PC-3 (cell line): ENCODE data around the gene UNC119B. TPM values are rescaled to one million over a fixed set of nuclear protein-coding genes. Genes with fewer than 3 reads are reported as not detected.

ENCODE experiments used
- ATAC-seq: fragments of 200-7000 bp; cut with Tn5 transposase; 2 replicates; pipeline ENCODE4 v1.9.1; 2020; ENCODE audit warnings: mild to moderate bottlenecking, moderate library complexity
- BruUV-seq: library from RNA; stranded (reverse); fragments of 400-500 nt; replicated peaks from 2 replicates; lab custom pipeline; 2021; lab: Mats Ljungman, UMichigan
- CTCF ChIA-PET: fragments of 300-600 bp; sonication (Branson Sonifier 250); formaldehyde crosslinking; loops from one replicate; lab custom pipeline; 2022; ENCODE audit warnings: antibody characterized with exemption; lab: Charles Lee
- POLR2A ChIA-PET: fragments of 300-600 bp; sonication (Branson Sonifier 250); formaldehyde crosslinking; loops from one replicate; lab custom pipeline; 2022; ENCODE audit warnings: antibody characterized with exemption; ENCODE audit not compliant: unreplicated experiment; lab: Charles Lee
- DNase-seq: peaks from one replicate; pipeline ENCODE4 v3.0.0-alpha.2; 2015
- H2AFZ ChIP-seq: fragments of 300-600 bp; sonication (generic); 2 replicates; pipeline ENCODE4 v1.6.0; 2016; ENCODE audit warnings: antibody characterized with exemption, low read length
- H3F3A ChIP-seq: fragments of 300-600 bp; sonication (generic); one replicate; pipeline ENCODE4 v1.6.0; 2017; ENCODE audit warnings: antibody characterized with exemption, low read length, control low read depth, mild to moderate bottlenecking; ENCODE audit not compliant: unreplicated experiment
- H3K27ac ChIP-seq: fragments of 300-600 bp; sonication (generic); 2 replicates; pipeline ENCODE4 v1.5.1; 2016; ENCODE audit warnings: mild to moderate bottlenecking, low read length
- H3K27me3 ChIP-seq: fragments of 300-600 bp; sonication (generic); 2 replicates; pipeline ENCODE4 v1.6.1; 2016; ENCODE audit warnings: low read length, mixed read lengths
- H3K36me3 ChIP-seq: fragments of 300-600 bp; sonication (generic); 2 replicates; pipeline ENCODE4 v1.6.1; 2016; ENCODE audit warnings: low read depth, mixed run types, low read length, mixed read lengths
- H3K4me1 ChIP-seq: fragments of 300-600 bp; sonication (generic); 2 replicates; pipeline ENCODE4 v1.5.1; 2016; ENCODE audit warnings: low read length; ENCODE audit not compliant: insufficient read depth
- H3K4me2 ChIP-seq: fragments of 300-600 bp; sonication (generic); 2 replicates; pipeline ENCODE4 v1.6.0; 2016; ENCODE audit warnings: low read length
- H3K4me3 ChIP-seq: fragments of 300-600 bp; sonication (generic); 2 replicates; pipeline ENCODE4 v1.5.1; 2016; ENCODE audit warnings: mild to moderate bottlenecking, low read length, mixed read lengths
- H3K79me2 ChIP-seq: fragments of 300-600 bp; sonication (generic); 2 replicates; pipeline ENCODE4 v1.6.1; 2017; ENCODE audit warnings: low read length, mixed read lengths
- H3K9ac ChIP-seq: fragments of 300-600 bp; sonication (generic); 2 replicates; pipeline ENCODE4 v1.6.0; 2016; ENCODE audit warnings: mild to moderate bottlenecking, low read length
- H3K9me2 ChIP-seq: fragments of 300-600 bp; sonication (generic); replicated peaks from 2 replicates; pipeline ENCODE4 v1.6.1; 2016; ENCODE audit warnings: mixed run types, low read length, mixed read lengths
- H3K9me3 ChIP-seq: fragments of 300-600 bp; sonication (generic); 2 replicates; pipeline ENCODE4 v1.6.1; 2016; ENCODE audit warnings: low read length, mixed read lengths
- H4K20me1 ChIP-seq: fragments of 300-600 bp; sonication (generic); 2 replicates; pipeline ENCODE4 v1.6.1; 2016; ENCODE audit warnings: low read length, mixed read lengths
- EZH2 ChIP-seq: fragments of 300-600 bp; sonication (generic); IDR thresholded peaks from one replicate; pipeline ENCODE4 v1.6.1; 2017; ENCODE audit warnings: antibody characterized with exemption, mild to moderate bottlenecking, low read length; ENCODE audit not compliant: unreplicated experiment
- EZH2phosphoT487 ChIP-seq: fragments of 300-600 bp; sonication (generic); IDR thresholded peaks from 2 replicates; pipeline ENCODE4 v1.6.1; 2018; ENCODE audit warnings: mild to moderate bottlenecking, antibody characterized with exemption, low read length, borderline replicate concordance
- intact Hi-C: fragments of 100-400 bp; cut with micrococcal nuclease; formaldehyde crosslinking; loops from 2 replicates; pipeline ENCODE4 v1.9.0; 2023
- total RNA-seq: library from RNA; depleted of rRNA; stranded (reverse); fragments of >200 nt; gene quantifications from 2 replicates; pipeline ENCODE4 v1.2.3, GENCODE V29; 2014
- TF ChIP-seq, protein P1 (sequence below): fragments of 300-600 bp; sonication (generic); conservative IDR thresholded peaks from 2 replicates; pipeline ENCODE4 v1.5.1; 2017; ENCODE audit warnings: antibody characterized with exemption, low read depth, mild to moderate bottlenecking, low read length

UNC119B gene
- total RNA-seq, 1 experiment from 2014 or later, result 15.9 TPM

DNA sequence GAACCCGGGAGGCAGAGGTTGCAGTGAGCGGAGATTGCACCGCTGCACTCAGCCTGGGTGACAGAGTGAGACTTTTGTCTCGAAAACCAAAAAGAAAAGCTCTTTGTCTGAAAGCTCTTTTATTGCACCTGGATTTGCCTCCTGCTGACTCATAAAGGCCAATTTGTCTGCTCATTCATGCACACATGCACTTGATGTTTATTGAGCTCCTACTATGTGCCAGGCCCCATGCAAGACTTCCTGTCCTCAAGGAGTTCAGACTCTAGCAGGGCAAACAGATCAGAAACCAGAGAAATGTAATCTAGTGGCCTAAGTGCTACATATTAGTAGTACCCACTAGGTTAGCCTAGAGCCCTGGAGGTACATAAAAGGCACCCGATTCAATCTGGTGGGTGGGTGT lies 39.6 kb upstream of the UNC119B start:
- H3F3A ChIP-seq, result no peaks in the 10 kb centered on the region
- no peaks in the 10 kb centered on the region for H3K79me2 ChIP-seq
- DNase-seq (no peak), ATAC-seq (no peak)
- no peak overlapping the region for H2AFZ ChIP-seq
- H3K4me3 ChIP-seq, result no peak overlapping the region
- no peaks in the 10 kb centered on the region for H3K9me2 ChIP-seq
- H3K27ac ChIP-seq, result no peak overlapping the region
- no peaks in the 10 kb centered on the region for H3K4me1 ChIP-seq
- no peaks in the 10 kb centered on the region for H3K9me3 ChIP-seq
- CTCF ChIA-PET, result no interaction called here
- H3K27me3 ChIP-seq, result no peaks in the 10 kb centered on the region
- intact Hi-C loops, result no loop called here
- no peak for TF ChIP-seq EZH2
- TF ChIP-seq, protein P1, sequence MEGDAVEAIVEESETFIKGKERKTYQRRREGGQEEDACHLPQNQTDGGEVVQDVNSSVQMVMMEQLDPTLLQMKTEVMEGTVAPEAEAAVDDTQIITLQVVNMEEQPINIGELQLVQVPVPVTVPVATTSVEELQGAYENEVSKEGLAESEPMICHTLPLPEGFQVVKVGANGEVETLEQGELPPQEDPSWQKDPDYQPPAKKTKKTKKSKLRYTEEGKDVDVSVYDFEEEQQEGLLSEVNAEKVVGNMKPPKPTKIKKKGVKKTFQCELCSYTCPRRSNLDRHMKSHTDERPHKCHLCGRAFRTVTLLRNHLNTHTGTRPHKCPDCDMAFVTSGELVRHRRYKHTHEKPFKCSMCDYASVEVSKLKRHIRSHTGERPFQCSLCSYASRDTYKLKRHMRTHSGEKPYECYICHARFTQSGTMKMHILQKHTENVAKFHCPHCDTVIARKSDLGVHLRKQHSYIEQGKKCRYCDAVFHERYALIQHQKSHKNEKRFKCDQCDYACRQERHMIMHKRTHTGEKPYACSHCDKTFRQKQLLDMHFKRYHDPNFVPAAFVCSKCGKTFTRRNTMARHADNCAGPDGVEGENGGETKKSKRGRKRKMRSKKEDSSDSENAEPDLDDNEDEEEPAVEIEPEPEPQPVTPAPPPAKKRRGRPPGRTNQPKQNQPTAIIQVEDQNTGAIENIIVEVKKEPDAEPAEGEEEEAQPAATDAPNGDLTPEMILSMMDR, result no peak
- no peak for TF ChIP-seq EZH2phosphoT487
- no peaks in the 10 kb centered on the region for H3K36me3 ChIP-seq
- POLR2A ChIA-PET, result no interaction called here
- BruUV-seq, result no TSS peak
- no peaks in the 10 kb centered on the region for H4K20me1 ChIP-seq
- no peak overlapping the region for H3K4me2 ChIP-seq
- no peak overlapping the region for H3K9ac ChIP-seq

DNA sequence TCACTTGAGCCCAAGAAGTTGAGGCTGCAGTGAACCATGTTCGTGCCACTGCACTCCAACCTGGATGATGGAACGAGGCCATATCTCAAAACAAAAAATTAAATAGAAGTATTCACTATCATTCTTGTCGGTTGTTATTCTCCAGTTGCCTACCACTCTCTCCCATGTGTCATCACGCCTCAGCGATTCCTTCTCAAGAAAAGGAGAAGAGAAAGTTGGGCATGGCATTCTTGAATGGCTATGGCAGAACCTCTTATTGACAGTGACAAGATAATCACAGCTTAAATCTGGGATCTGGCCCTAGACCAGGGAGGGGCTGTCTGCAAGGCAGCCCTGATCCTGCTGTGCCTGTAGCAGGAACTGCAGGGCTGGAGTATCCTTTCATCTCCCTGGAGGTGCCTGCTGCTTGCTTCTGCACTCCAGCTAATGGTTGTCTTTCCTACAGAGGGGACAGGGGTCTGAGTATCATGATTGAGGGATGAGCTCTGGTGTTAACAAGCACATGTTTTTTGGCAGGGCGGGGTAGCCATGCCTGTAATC lies 36.1 kb upstream of the UNC119B start:
- no TSS peak for BruUV-seq
- ATAC-seq, result no peak
- Histone ChIP-seq H3K27me3 (no peaks in the 10 kb centered on the region), H3K9me3 (no peaks in the 10 kb centered on the region), H3K27ac (no peak overlapping the region), H3K4me3 (no peak overlapping the region), H3K4me1 (peaks cover 6% of the 10 kb centered on the region), H3K79me2 (no peaks in the 10 kb centered on the region), H3K4me2 (no peak overlapping the region), H3F3A (no peaks in the 10 kb centered on the region), H3K9ac (no peak overlapping the region), H3K9me2 (no peaks in the 10 kb centered on the region), H3K36me3 (no peaks in the 10 kb centered on the region), H4K20me1 (no peaks in the 10 kb centered on the region), H2AFZ (no peak overlapping the region)
- TF ChIP-seq EZH2 (no peak), EZH2phosphoT487 (no peak)
- TF ChIP-seq, protein P1, result no peak
- no peak for DNase-seq
- intact Hi-C loops, result no loop called here
- POLR2A ChIA-PET, result no interaction called here
- CTCF ChIA-PET, result no interaction called here

DNA sequence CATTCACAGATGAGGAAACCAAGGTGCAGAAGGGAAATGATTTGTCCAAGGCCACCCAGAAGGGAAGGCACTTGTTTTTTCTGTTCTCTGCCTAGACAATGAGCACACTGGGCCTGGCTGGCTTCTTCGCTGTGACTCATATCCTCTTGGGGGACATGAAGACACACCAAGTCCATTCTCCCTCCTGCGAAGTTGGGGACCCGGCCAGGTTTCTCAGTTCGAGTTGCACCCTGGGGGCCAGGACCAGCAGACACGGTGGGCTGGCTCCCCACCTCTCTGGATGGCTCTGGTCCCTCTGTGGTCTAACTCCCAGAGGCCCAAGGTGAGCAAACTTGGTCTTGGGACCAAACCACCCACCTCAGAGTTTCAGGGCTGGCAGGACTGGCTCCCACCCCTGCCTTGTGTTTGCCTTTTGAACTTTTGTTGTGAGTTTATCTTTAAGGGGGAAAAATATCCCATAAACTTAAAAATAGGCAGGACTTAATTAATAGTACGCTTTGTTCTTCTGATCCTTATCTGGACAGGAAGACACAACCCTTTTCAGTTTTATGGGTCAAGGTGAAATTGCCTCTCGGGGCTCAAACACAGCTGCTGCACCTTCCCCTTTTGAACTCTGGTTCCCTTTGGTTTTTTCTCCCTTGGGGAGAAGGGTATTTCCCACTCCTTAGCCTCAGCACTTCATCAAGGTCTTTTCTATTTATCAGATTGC lies 32.3 kb upstream of the UNC119B start:
- Histone ChIP-seq H3K9me2 (no peaks in the 10 kb centered on the region), H3F3A (no peaks in the 10 kb centered on the region), H3K4me1 (peaks cover 6% of the 10 kb centered on the region), H3K36me3 (no peaks in the 10 kb centered on the region), H3K4me3 (no peak overlapping the region), H4K20me1 (no peaks in the 10 kb centered on the region), H2AFZ (no peak overlapping the region), H3K4me2 (no peak overlapping the region), H3K27me3 (no peaks in the 10 kb centered on the region), H3K79me2 (no peaks in the 10 kb centered on the region), H3K9me3 (no peaks in the 10 kb centered on the region), H3K9ac (no peak overlapping the region), H3K27ac (no peak overlapping the region)
- ChIA-PET CTCF (interaction anchor here (0.6 kb wide), 1 partner anchor 29 kb away, joined by 3 read pairs; no protein-coding TSS in a partner anchor), POLR2A (no interaction called here)
- intact Hi-C loops, result no loop called here
- DNase-seq (peak; percentile 53), ATAC-seq (peak; percentile 74)
- no TSS peak for BruUV-seq
- TF ChIP-seq EZH2 (no peak), EZH2phosphoT487 (no peak)
- TF ChIP-seq, protein P1, result no peak
